OCI-LY1 (cell line): ENCODE measurements around the gene ZNF43.

Experiments used
- H2AFZ ChIP-seq: fragments of 200-600 bp; sonication (generic), shearing (Covaris generic); 2 replicates; pipeline ENCODE4 v1.6.0; 2014; ENCODE audit warnings: antibody characterized with exemption, mild to moderate bottlenecking, low read length
- H3F3A ChIP-seq: fragments of 200-600 bp; sonication (generic), shearing (Covaris generic); 2 replicates; pipeline ENCODE4 v1.6.0; 2014; ENCODE audit warnings: mild to moderate bottlenecking, antibody characterized with exemption, low read length, moderate library complexity; ENCODE audit not compliant: insufficient read depth
- H3K27ac ChIP-seq: fragments of 200-600 bp; sonication (generic); 2 replicates; pipeline ENCODE4 v1.5.1; 2014; ENCODE audit warnings: low read length, mixed run types, mild to moderate bottlenecking, low read depth; ENCODE audit not compliant: poor library complexity, severe bottlenecking
- H3K27me3 ChIP-seq: fragments of 200-600 bp; sonication (generic); 2 replicates; pipeline ENCODE4 v1.6.0; 2014; ENCODE audit warnings: antibody characterized with exemption, mild to moderate bottlenecking, low read length, moderate library complexity; ENCODE audit not compliant: insufficient read depth
- H3K36me3 ChIP-seq: fragments of 200-600 bp; sonication (generic); 2 replicates; pipeline ENCODE4 v1.6.1; 2014; ENCODE audit warnings: mild to moderate bottlenecking, antibody characterized with exemption, low read length, moderate library complexity, mixed read lengths; ENCODE audit not compliant: insufficient read depth
- H3K4me1 ChIP-seq: fragments of 200-600 bp; sonication (generic); 2 replicates; pipeline ENCODE4 v1.5.1; 2014; ENCODE audit warnings: mild to moderate bottlenecking, low read length, moderate library complexity; ENCODE audit not compliant: insufficient read depth, severe bottlenecking
- H3K4me2 ChIP-seq: fragments of 200-600 bp; sonication (generic), shearing (Covaris generic); 2 replicates; pipeline ENCODE4 v1.6.1; 2014; ENCODE audit warnings: low read length
- H3K4me3 ChIP-seq: fragments of 200-600 bp; sonication (generic); 2 replicates; pipeline ENCODE4 v1.5.1; 2014; ENCODE audit warnings: low read length, low read depth, mild to moderate bottlenecking, mixed read lengths; ENCODE audit not compliant: poor library complexity, severe bottlenecking
- H3K79me2 ChIP-seq: fragments of 200-600 bp; shearing (Covaris generic); 2 replicates; pipeline ENCODE4 v1.6.1; 2016; ENCODE audit warnings: mixed run types, low read length, mixed read lengths; ENCODE audit not compliant: insufficient read depth
- H3K9ac ChIP-seq: fragments of 200-600 bp; sonication (generic), shearing (Covaris generic); 2 replicates; pipeline ENCODE4 v1.6.1; 2014; ENCODE audit warnings: mild to moderate bottlenecking, low read length, mixed read lengths
- H3K9me2 ChIP-seq: fragments of 200-600 bp; sonication (generic), shearing (Covaris generic); 2 replicates; pipeline ENCODE4 v1.6.1; 2014; ENCODE audit warnings: low read depth, mild to moderate bottlenecking, low read length, mixed read lengths
- H3K9me3 ChIP-seq: fragments of 200-600 bp; shearing (Covaris generic); 2 replicates; pipeline ENCODE4 v1.6.1; 2014; ENCODE audit warnings: low read length, mixed read lengths
- H4K20me1 ChIP-seq: fragments of 200-600 bp; sonication (generic), shearing (Covaris generic); 2 replicates; pipeline ENCODE4 v1.6.0; 2016; ENCODE audit warnings: mild to moderate bottlenecking, low read length; ENCODE audit not compliant: insufficient read depth
- CTCF ChIP-seq: fragments of 200-600 bp; sonication (generic), shearing (Covaris generic); IDR thresholded peaks from 2 replicates; pipeline ENCODE4 v1.5.1; 2017; ENCODE audit warnings: mild to moderate bottlenecking, antibody characterized with exemption, low read length, moderate library complexity, mixed read lengths
- EZH2 ChIP-seq: fragments of 200-600 bp; sonication (generic), shearing (Covaris generic); IDR thresholded peaks from 2 replicates; pipeline ENCODE4 v1.8.0; 2017; ENCODE audit warnings: borderline replicate concordance, mixed run types, mild to moderate bottlenecking, antibody characterized with exemption, low read length, moderate library complexity, mixed read lengths

Gene ZNF43

DNA sequence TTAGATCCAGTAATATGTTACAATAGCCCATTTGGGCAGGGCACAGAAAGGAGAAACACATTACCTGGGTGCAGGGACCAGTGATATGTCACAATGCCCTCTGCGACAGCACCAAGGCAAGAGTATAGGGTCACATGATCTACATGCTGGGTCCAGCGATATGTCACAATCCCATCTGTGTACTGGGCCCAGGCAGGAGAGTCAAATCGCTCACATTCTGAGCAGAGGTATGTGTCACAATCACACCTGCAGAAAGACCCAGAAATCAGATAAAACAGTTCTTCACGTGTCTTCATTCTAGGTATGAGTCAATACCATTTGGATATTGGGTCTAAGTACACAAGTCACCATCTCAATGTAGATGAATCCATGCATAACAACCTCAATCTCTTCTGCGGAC lies 7.1 kb upstream of the ZNF43 start:
- Histone ChIP-seq H3K27me3 (no peaks in the 10 kb centered on the region), H3K27ac (no peak overlapping the region), H4K20me1 (no peaks in the 10 kb centered on the region), H3K4me1 (no peaks in the 10 kb centered on the region), H3K4me3 (no peak overlapping the region), H2AFZ (no peak overlapping the region), H3K79me2 (no peaks in the 10 kb centered on the region), H3K9me2 (no peaks in the 10 kb centered on the region), H3K9me3 (peaks cover 10% of the 10 kb centered on the region; the same call in 1 of the 2 replicates), H3F3A (no peaks in the 10 kb centered on the region), H3K9ac (no peak overlapping the region), H3K4me2 (no peak overlapping the region), H3K36me3 (peaks cover 59% of the 10 kb centered on the region)
- no peak for TF ChIP-seq CTCF
- no peak for TF ChIP-seq EZH2

DNA sequence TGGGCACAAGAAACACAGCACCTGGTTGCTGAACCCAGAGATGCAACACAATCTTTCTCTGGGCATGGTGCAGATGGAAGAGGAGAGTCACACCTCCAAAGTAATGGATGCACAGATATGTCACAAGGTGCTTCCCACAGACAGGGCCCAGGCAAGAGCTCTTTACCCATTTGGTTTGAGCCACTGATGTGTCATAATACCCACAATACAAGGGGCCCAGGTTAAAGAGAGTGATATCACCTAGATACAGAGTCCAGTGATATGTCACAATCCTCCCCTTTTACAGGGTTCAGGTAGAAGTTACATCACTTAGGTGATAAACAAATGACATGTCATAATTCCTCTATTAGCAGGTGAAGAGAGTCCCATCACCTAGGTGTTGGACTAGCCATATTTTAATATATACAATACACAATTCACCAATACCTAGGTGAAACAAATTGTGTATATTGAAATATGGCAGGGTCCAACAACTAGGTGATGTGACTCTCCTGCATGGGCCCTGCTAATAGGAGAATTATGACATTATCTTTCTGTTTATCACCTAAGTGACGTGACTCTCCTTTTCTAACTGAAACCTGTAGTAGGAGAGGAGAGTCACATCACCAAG lies 5.6 kb upstream of the ZNF43 start:
- TF ChIP-seq EZH2 (no peak), CTCF (no peak)
- H3K4me3 ChIP-seq = no peak overlapping the region
- H3K27ac ChIP-seq = no peak overlapping the region
- no peaks in the 10 kb centered on the region for H3F3A ChIP-seq
- no peak overlapping the region for H3K4me2 ChIP-seq
- no peak overlapping the region for H3K9ac ChIP-seq
- H3K9me2 ChIP-seq = no peaks in the 10 kb centered on the region
- H4K20me1 ChIP-seq = no peaks in the 10 kb centered on the region
- H3K36me3 ChIP-seq = peaks cover 58% of the 10 kb centered on the region
- no peaks in the 10 kb centered on the region for H3K27me3 ChIP-seq
- H3K4me1 ChIP-seq = peaks cover 4% of the 10 kb centered on the region
- H3K79me2 ChIP-seq = no peaks in the 10 kb centered on the region
- peaks cover 17% of the 10 kb centered on the region for H3K9me3 ChIP-seq
- H2AFZ ChIP-seq = no peak overlapping the region

- H3K79me2 ChIP-seq = no peaks in the 10 kb centered on the region
- no peaks in the 10 kb centered on the region for H4K20me1 ChIP-seq
- H3F3A ChIP-seq = no peaks in the 10 kb centered on the region
- H3K36me3 ChIP-seq = peaks cover 58% of the 10 kb centered on the region
- H3K9me2 ChIP-seq = no peaks in the 10 kb centered on the region
- TF ChIP-seq EZH2 (no peak), CTCF (no peak)
- H2AFZ ChIP-seq = no peak overlapping the region
- H3K9me3 ChIP-seq = peaks cover 17% of the 10 kb centered on the region
- H3K4me1 ChIP-seq = peaks cover 9% of the 10 kb centered on the region
- H3K27ac ChIP-seq = no peak overlapping the region
- H3K9ac ChIP-seq = no peak overlapping the region
- no peak overlapping the region for H3K4me3 ChIP-seq
- no peak overlapping the region for H3K4me2 ChIP-seq
- H3K27me3 ChIP-seq = no peaks in the 10 kb centered on the region
Observed at GRCh38 chr19:21841081-21841480, 5.1 kb upstream of the ZNF43 start.
